B cell (primary cell): Measurements from ENCODE around the gene SHD.

Experiments
- CTCF ChIP-seq: fragments of 200-600 bp; IDR thresholded peaks from one replicate; pipeline ENCODE4 v1.8.0; 2022; ENCODE audit warnings: antibody characterized with exemption, mild to moderate bottlenecking
- EZH2 ChIP-seq: IDR thresholded peaks from 2 replicates; pipeline ENCODE4 v1.6.1; 2012; ENCODE audit warnings: borderline replicate concordance, low read depth, mild to moderate bottlenecking, moderate library complexity, low read length; ENCODE audit not compliant: insufficient read depth, poor library complexity, severe bottlenecking

GRCh38 chr19:4278010-4278409 lies 1.1 kb upstream of the SHD start:
- no peak for TF ChIP-seq CTCF
- TF ChIP-seq EZH2 = no peak
